ENCODE data around the gene PPP1R26.
"Not testable (repeated sequence)": the region's sequence is repeated elsewhere in the genome, so short reads cannot be mapped to it uniquely, and the experiment has no call there.

PPP1R26 gene

GRCh38 chr9:135479469-135480052 is at the start of gene PPP1R26:
Gene PPP1R26, plus strand, starts transcription at chr9:135479782. Its CDS starts 4,729 bp downstream, at chr9:135484511.
- peak; percentile 26 for DNase-seq

- no peak for DNase-seq
Measured at GRCh38 chr9:135437259-135437658, 42.3 kb upstream of the PPP1R26 start.

GRCh38 chr9:135437696-135438095 is 41.9 kb upstream of the PPP1R26 start:
- DNase-seq = not testable (repeated sequence)

GRCh38 chr9:135438581-135439232 is 40.9 kb upstream of the PPP1R26 start:
- DNase-seq = not testable (repeated sequence)

- not testable (repeated sequence) for DNase-seq
Measured at GRCh38 chr9:135439514-135439913, 40.1 kb upstream of the PPP1R26 start.

GRCh38 chr9:135439916-135440315 is 39.7 kb upstream of the PPP1R26 start:
- no peak for DNase-seq

- no peak for DNase-seq
Measured at GRCh38 chr9:135440620-135441019, 39.0 kb upstream of the PPP1R26 start.

GRCh38 chr9:135441105-135442071 is 38.2 kb upstream of the PPP1R26 start:
- DNase-seq = not testable (repeated sequence)

- no peak for DNase-seq
Measured at GRCh38 chr9:135442075-135442474, 37.5 kb upstream of the PPP1R26 start.

GRCh38 chr9:135443797-135444425 is 35.7 kb upstream of the PPP1R26 start:
- DNase-seq = no peak

- no peak for DNase-seq
Measured at GRCh38 chr9:135447126-135447525, 32.5 kb upstream of the PPP1R26 start.

- DNase-seq = no peak
Measured at GRCh38 chr9:135448663-135449100, 30.9 kb upstream of the PPP1R26 start.

GRCh38 chr9:135449532-135449931 is 30.1 kb upstream of the PPP1R26 start:
- not testable (repeated sequence) for DNase-seq

- no peak for DNase-seq
Measured at GRCh38 chr9:135450956-135451355, 28.6 kb upstream of the PPP1R26 start.

GRCh38 chr9:135451909-135452308 is 27.7 kb upstream of the PPP1R26 start:
- DNase-seq = not testable (repeated sequence)

GRCh38 chr9:135454737-135455136 is 24.8 kb upstream of the PPP1R26 start:
- no peak for DNase-seq

GRCh38 chr9:135455401-135456030 is 24.1 kb upstream of the PPP1R26 start:
- no peak for DNase-seq

GRCh38 chr9:135456436-135457104 is 23.0 kb upstream of the PPP1R26 start:
- no peak for DNase-seq

GRCh38 chr9:135458478-135458877 is 21.1 kb upstream of the PPP1R26 start:
- not testable (repeated sequence) for DNase-seq

- no peak for DNase-seq
Measured at GRCh38 chr9:135461936-135462335, 17.6 kb upstream of the PPP1R26 start.

- no peak for DNase-seq
Measured at GRCh38 chr9:135463140-135463539, 16.4 kb upstream of the PPP1R26 start.

GRCh38 chr9:135464181-135464580 is 15.4 kb upstream of the PPP1R26 start:
- DNase-seq = no peak

Measured in suppressor macrophage treated with lipopolysaccharide for 4 hours (primary cell).